OCI-LY3 (cell line): ENCODE data around the gene SLC22A12.

ENCODE experiments used
- H2AFZ ChIP-seq: fragments of 200-600, 300-600 bp; shearing (Covaris generic); 2 replicates; pipeline ENCODE4 v1.6.0; 2014; ENCODE audit warnings: antibody characterized with exemption, low read depth, low read length
- H3K27ac ChIP-seq: fragments of 200-600, 300-600 bp; sonication (generic); 2 replicates; pipeline ENCODE4 v1.5.1; 2014; ENCODE audit warnings: mild to moderate bottlenecking, low read length, moderate library complexity, mixed read lengths
- H3K27me3 ChIP-seq: fragments of 200-600, 300-600 bp; sonication (generic); 2 replicates; pipeline ENCODE4 v1.6.1; 2014; ENCODE audit warnings: low read depth, low read length, mixed read lengths
- H3K36me3 ChIP-seq: fragments of 200-600, 300-600 bp; sonication (generic); replicated peaks from 2 replicates; pipeline ENCODE3; 2014; ENCODE audit warnings: low read depth, low read length, mixed read lengths
- H3K4me1 ChIP-seq: fragments of 300-600, 200-600 bp; sonication (generic); 2 replicates; pipeline ENCODE4 v1.6.1; 2014; ENCODE audit warnings: low read length, mixed read lengths
- H3K4me2 ChIP-seq: fragments of 200-600, 300-600 bp; sonication (generic); 2 replicates; pipeline ENCODE4 v1.6.1; 2014; ENCODE audit warnings: low read length, mixed read lengths
- H3K4me3 ChIP-seq: fragments of 300-600, 200-600 bp; sonication (generic); 2 replicates; pipeline ENCODE4 v1.5.1; 2014; ENCODE audit warnings: antibody characterized with exemption, mild to moderate bottlenecking, low read length, moderate library complexity
- H3K79me2 ChIP-seq: fragments of 300-600, 200-600 bp; shearing (Covaris generic); 2 replicates; pipeline ENCODE4 v1.6.1; 2014; ENCODE audit warnings: mild to moderate bottlenecking, low read length, mixed read lengths
- H3K9ac ChIP-seq: fragments of 300-600, 200-600 bp; shearing (Covaris generic); 2 replicates; pipeline ENCODE4 v1.6.0; 2014; ENCODE audit warnings: mild to moderate bottlenecking, low read length, moderate library complexity
- H3K9me3 ChIP-seq: fragments of 200-600, 300-600 bp; shearing (Covaris generic); 2 replicates; pipeline ENCODE4 v1.6.1; 2014; ENCODE audit warnings: low read length, mixed read lengths; ENCODE audit not compliant: insufficient read depth
- H4K20me1 ChIP-seq: fragments of 200-600, 300-600 bp; sonication (generic); 2 replicates; pipeline ENCODE4 v1.6.1; 2016; ENCODE audit warnings: low read length, mixed read lengths; ENCODE audit not compliant: insufficient read depth
- EZH2phosphoT487 ChIP-seq: fragments of 200-600 bp; shearing (Covaris generic); IDR thresholded peaks from 2 replicates; pipeline ENCODE4 v1.6.1; 2018; ENCODE audit warnings: antibody characterized with exemption, mixed run types, low read depth
- TF ChIP-seq, protein P1 (sequence below): fragments of 200-600, 300-600 bp; sonication (generic); IDR thresholded peaks from 2 replicates; pipeline ENCODE4 v1.5.1; 2014; ENCODE audit warnings: antibody characterized with exemption, low read length, low read depth

SLC22A12 gene

DNA sequence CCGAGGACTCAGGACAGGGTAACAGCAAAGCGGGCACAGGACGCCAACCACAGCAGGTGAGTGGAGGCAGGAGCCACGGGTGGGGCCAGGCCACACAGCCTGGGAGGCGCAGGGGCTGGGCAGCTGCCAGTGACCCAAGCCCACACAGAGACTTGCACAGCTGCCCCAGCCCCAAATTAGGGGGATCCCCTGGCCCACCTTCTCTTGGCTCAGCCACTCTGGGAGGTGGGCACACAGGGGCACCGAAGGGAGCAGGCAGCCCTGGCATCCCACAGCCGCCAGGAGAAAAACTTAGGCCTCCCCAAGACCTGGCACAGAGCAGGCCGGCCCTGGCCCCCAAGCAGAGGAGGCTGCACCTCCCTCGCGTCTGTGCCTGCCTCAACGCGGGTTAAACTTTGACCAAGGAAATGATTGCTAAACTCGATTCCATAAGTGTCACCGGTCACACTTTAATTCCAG is at the start of gene SLC22A12:
SLC22A12 (plus strand) TSS at position 458 of the 459 bp plus-strand sequence. CDS start 337 bp downstream, outside the sequence.
- H3K4me1 ChIP-seq = peaks cover 10% of the 10 kb centered on the region
- H3K27me3 ChIP-seq = peaks cover 17% of the 10 kb centered on the region; the same call in 1 of the 2 replicates
- H3K4me3 ChIP-seq = no peak within 1 kb of the TSS
- no peaks in the 10 kb centered on the region for H4K20me1 ChIP-seq
- peaks cover 3% of the 10 kb centered on the region; the same call in 1 of the 2 replicates for H3K9me3 ChIP-seq
- no peaks in the 10 kb centered on the region for H3K36me3 ChIP-seq
- H3K4me2 ChIP-seq = no peak within 1 kb of the TSS
- no peaks in the 10 kb centered on the region for H3K79me2 ChIP-seq
- no peak within 1 kb of the TSS for H3K27ac ChIP-seq
- no peak for TF ChIP-seq EZH2phosphoT487
- TF ChIP-seq, protein P1, sequence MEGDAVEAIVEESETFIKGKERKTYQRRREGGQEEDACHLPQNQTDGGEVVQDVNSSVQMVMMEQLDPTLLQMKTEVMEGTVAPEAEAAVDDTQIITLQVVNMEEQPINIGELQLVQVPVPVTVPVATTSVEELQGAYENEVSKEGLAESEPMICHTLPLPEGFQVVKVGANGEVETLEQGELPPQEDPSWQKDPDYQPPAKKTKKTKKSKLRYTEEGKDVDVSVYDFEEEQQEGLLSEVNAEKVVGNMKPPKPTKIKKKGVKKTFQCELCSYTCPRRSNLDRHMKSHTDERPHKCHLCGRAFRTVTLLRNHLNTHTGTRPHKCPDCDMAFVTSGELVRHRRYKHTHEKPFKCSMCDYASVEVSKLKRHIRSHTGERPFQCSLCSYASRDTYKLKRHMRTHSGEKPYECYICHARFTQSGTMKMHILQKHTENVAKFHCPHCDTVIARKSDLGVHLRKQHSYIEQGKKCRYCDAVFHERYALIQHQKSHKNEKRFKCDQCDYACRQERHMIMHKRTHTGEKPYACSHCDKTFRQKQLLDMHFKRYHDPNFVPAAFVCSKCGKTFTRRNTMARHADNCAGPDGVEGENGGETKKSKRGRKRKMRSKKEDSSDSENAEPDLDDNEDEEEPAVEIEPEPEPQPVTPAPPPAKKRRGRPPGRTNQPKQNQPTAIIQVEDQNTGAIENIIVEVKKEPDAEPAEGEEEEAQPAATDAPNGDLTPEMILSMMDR = no peak
- H3K9ac ChIP-seq = no peak within 1 kb of the TSS
- no peak within 1 kb of the TSS for H2AFZ ChIP-seq

DNA sequence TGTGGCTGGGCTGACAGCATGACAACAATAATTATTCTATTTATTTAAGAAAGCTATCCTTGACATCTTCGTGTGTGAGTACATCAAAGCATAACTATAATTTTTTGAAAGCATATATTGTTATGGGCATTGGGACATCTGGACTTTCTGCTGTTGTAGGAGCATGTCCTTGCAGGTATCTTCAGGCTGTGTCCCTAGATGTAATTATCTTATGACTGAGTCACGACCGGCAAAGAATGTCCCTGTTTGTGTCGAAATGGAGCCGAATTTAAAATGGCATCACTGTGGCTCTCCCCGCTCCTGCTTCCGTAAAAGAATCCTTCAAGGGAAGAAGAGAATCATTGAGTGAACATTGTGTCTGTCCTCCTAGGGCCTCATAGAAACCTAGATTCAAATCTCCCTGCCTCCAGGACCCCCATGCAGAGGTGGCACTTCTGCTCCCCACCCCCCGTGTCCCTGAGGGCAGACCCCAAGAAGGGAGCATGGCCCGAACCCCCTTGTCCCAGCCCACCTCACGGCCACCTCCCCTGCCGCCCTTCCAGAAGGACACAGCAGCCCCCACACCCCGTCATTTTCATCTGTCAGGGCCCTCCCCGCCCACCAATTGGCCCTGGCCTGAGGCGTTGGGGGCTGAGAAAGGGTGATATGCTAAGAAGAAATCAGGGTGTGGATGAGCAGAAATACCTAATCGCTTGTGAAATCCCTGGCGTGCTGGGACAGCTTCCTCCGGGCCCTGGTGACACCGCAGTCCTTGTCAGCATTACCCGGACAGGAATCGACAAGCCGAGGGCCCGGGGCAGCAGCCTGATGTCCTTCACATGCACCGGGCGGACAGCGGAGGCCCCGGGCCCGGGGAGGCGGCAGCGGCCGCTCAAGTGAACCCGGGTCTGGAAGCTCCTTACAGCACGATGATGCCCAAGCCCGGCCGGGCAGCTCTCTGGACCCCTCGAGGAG is 48.6 kb upstream of the SLC22A12 start:
- Histone ChIP-seq H3K27me3 (peaks cover 27% of the 10 kb centered on the region), H3K27ac (no peak overlapping the region), H3K36me3 (no peaks in the 10 kb centered on the region), H3K79me2 (no peaks in the 10 kb centered on the region), H3K4me3 (no peak overlapping the region), H3K9me3 (no peaks in the 10 kb centered on the region), H2AFZ (no peak overlapping the region), H3K9ac (no peak overlapping the region), H3K4me1 (no peaks in the 10 kb centered on the region), H3K4me2 (no peak overlapping the region), H4K20me1 (no peaks in the 10 kb centered on the region)
- TF ChIP-seq, protein P1 = no peak
- TF ChIP-seq EZH2phosphoT487 = no peak

DNA sequence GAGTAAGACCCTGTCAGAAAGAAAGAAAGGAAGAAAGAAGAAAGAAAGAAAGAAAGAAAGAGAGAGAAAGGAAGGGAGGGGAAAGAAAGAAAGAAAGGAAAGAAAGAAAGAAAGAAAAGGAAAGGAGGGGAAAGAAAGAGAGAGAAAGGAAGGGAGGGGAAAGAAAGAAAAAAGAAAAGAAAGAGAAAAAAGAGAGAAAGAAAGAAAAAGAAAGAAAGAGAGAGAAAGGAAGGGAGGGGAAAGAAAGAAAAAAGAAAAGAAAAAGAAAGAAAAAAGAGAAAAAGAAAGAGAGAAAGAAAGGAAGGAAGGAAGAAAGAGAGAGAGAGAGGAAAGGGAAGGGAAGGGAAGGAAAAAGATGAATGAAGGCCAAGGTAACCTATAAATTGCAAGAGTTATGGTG is 47.2 kb upstream of the SLC22A12 start:
- no peak overlapping the region for H2AFZ ChIP-seq
- H3K4me3 ChIP-seq = no peak overlapping the region
- no peaks in the 10 kb centered on the region for H3K4me1 ChIP-seq
- TF ChIP-seq, protein P1 = no peak
- no peak for TF ChIP-seq EZH2phosphoT487
- no peaks in the 10 kb centered on the region for H3K36me3 ChIP-seq
- H3K27ac ChIP-seq = no peak overlapping the region
- H3K4me2 ChIP-seq = no peak overlapping the region
- H3K9me3 ChIP-seq = no peaks in the 10 kb centered on the region
- no peaks in the 10 kb centered on the region for H4K20me1 ChIP-seq
- no peaks in the 10 kb centered on the region for H3K79me2 ChIP-seq
- H3K9ac ChIP-seq = no peak overlapping the region
- H3K27me3 ChIP-seq = peaks cover 22% of the 10 kb centered on the region; the same call in 1 of the 2 replicates

DNA sequence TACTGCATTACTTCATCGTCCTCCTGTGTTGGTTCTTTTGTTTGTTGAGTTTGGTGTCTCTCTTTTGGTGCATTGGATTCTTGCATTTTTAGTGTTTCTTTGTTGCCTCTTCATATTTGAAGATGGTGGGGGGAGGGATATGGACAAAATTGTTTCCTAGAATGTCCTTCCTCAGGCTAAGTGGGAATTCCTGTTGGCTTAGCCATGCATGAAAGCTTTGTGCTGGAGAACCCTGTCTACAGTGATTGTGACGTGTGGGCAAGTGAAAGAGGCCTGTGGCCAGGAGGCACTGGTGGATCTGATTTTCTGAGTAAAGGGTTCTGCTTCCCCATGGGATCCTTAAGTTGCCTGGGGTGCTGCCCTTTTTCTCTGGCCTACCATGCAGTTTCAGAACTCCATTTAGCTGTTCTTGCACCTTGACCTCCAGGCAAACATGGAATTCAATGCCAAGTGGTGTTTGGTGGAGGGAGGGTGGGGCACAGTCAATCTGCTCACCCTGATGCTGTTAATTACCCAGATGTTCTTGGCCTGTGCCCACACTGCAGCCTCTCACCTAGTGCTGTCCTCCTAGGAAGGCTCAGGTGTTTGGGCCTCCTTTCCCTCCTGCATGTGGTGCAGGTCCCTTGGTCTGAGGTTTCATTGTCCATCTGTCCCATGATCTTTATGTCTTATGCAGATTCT is 46.3 kb upstream of the SLC22A12 start:
- no peak for TF ChIP-seq EZH2phosphoT487
- TF ChIP-seq, protein P1 = no peak
- Histone ChIP-seq H3K27ac (no peak overlapping the region), H3K4me2 (no peak overlapping the region), H3K9ac (no peak overlapping the region), H3K79me2 (no peaks in the 10 kb centered on the region), H3K36me3 (no peaks in the 10 kb centered on the region), H3K4me1 (no peaks in the 10 kb centered on the region), H3K27me3 (peaks cover 19% of the 10 kb centered on the region; the same call in 1 of the 2 replicates), H3K9me3 (no peaks in the 10 kb centered on the region), H2AFZ (no peak overlapping the region), H4K20me1 (no peaks in the 10 kb centered on the region), H3K4me3 (no peak overlapping the region)
